Choroid plexus epithelial cell (primary cell): ENCODE measurements around the gene DHRS1.

Experiments used
- DNase-seq: peaks from one replicate; pipeline ENCODE4 v3.0.0-alpha.2; 2010; ENCODE audit warnings: low read depth
- H3K4me3 ChIP-seq: 2 replicates; pipeline ENCODE4 v1.5.1; 2011; ENCODE audit warnings: low read depth, mild to moderate bottlenecking, control low read depth, low read length, moderate library complexity
- TF ChIP-seq, protein P1 (sequence below): conservative IDR thresholded peaks from 2 replicates; pipeline ENCODE4 v1.5.1; 2011; ENCODE audit warnings: low read depth, mild to moderate bottlenecking, control low read depth, inconsistent platforms, low read length, moderate library complexity

Gene DHRS1

DNA sequence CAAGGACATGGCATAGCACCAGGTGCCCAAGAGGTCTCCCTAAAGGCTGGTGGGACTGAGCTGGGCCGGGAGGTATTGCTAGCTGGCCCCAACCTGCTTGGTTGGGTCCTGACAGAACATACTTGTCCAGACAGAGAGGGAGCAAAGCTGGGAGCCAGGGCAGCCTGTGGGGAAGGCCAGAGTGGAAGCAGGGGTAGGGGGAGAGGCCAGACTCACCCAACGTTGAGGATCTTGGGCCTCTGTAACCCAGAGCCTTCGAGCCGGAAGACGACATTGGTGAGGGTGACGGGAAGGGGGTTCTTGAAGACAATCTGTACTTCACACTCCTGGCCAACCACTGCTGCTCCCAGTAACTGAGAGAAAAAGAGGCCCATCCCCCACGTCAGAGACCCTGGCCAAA lies 45.6 kb downstream of the DHRS1 start:
- TF ChIP-seq, protein P1, sequence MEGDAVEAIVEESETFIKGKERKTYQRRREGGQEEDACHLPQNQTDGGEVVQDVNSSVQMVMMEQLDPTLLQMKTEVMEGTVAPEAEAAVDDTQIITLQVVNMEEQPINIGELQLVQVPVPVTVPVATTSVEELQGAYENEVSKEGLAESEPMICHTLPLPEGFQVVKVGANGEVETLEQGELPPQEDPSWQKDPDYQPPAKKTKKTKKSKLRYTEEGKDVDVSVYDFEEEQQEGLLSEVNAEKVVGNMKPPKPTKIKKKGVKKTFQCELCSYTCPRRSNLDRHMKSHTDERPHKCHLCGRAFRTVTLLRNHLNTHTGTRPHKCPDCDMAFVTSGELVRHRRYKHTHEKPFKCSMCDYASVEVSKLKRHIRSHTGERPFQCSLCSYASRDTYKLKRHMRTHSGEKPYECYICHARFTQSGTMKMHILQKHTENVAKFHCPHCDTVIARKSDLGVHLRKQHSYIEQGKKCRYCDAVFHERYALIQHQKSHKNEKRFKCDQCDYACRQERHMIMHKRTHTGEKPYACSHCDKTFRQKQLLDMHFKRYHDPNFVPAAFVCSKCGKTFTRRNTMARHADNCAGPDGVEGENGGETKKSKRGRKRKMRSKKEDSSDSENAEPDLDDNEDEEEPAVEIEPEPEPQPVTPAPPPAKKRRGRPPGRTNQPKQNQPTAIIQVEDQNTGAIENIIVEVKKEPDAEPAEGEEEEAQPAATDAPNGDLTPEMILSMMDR: no peak
- no peak for DNase-seq
- no peak overlapping the region for H3K4me3 ChIP-seq

DNA sequence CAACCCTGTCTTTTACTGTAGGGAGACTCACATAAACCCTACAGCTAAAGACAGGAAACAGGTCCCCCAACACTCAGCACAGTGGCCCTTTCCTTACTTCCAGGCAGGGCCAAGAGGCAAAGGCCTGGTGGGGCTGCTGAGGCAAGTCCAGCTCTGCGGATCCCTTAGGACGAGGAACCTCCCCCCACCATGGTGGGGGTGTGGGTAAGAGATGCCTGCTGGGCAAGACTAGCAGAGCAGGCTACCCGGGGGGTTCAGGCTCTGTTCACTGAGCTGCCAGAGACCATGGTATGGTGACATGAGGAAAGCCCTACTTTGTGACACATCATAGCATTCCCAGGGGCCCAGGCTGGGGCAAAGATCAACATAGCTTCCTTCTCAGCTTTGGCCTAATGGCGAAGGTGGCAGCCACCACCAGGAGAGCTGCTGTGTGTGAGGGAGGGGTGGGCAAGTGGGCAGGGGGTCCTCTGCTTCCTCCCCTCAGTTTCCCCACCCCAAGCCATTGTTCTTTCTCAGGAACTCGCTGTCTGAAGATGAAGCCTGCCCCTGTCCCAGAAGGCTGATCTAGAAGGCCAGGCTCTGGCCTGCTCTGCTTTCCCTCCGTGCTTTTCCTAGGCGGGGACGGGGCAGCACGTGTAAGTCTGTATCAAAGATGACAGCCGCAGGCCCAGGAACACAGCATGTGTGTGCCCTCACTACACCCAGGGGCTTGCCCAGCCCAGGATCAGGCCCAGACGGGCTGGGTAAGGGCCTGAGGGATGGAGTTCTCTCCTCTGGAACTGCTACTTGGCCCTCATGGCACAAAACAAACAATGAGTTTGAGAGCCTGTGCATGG lies 47.1 kb downstream of the DHRS1 start:
- no peak for DNase-seq
- no peak overlapping the region for H3K4me3 ChIP-seq
- TF ChIP-seq, protein P1: no peak

DNA sequence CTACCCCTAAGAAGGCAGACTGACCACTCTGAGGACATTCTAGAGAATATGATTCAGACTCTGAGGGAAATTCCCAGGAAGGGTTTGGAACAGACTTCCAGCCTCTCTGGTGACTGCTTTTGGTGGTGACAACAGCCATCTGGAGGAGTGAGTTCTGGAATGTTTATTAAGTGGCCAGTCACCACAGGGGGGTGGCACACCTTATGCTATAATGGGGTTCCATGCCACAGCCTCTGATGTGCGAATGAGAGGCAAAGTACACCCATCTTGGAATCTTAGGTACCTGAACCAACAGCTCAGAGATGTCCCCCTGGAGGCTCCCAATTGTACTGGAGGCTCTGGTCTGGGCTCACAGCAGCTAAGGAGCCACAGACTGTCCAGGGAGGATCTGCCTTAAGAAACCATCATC lies 47.7 kb downstream of the DHRS1 start:
- no peak overlapping the region for H3K4me3 ChIP-seq
- peak; percentile 32 for DNase-seq
- TF ChIP-seq, protein P1: peak; percentile 23

DNA sequence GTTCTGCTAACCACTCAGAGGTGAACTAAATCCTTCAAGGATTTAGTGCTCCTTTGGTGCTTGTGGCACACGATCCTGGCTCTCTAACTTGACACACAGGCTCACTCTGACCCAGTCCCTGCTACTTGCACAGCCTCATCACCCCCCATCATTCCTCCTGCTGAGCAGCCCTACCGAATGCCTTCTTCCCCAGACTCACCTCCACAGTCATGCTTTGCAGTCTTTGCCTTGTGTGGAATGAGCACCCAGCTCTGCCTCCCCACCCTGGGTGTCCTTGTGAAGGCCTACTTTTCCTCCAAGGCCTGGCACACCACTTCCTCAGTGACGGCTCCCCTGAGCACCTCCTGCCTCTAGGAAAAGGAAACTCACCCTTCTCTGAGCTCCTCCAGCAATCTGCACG lies 49.2 kb downstream of the DHRS1 start:
- TF ChIP-seq, protein P1: no peak
- no peak for DNase-seq
- no peak overlapping the region for H3K4me3 ChIP-seq

DNA sequence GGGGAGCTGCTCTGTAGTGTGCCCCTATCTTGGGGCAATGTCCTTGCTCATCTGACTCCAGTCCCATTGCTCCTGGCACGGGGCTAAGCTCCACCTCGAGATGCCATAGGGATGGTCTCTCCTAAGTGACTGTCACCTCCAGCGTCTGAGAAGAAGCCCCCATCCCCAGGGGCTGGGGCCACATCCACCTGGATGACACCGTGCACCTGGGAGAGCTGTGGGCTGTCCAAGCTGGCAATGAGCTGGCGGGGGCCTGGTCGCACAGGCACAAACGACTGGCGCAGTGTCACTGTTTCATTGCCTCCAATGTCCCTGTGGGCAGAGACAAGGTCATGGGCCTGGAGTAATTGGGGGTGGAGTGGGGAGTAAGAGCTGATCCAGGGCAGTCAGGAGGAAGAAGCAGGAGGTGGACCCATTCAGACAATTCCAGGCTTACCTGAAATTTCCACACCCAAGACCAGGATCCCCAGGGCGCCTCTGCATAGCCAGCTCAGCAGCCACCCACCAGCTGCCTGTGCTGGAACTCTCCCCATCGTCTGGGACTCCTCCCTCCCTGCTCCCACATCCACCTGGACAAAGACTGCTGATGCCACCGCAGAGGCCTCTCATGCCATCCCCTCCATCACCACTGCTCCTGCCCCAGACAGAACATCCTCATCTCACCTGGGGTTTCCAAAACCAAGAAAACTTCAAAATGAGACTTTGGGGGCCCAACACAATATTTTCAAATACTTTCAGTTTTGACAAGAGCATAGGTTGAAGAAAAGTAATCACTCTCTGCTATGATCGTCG lies 50.2 kb downstream of the DHRS1 start:
- H3K4me3 ChIP-seq: no peak overlapping the region
- TF ChIP-seq, protein P1: no peak
- no peak for DNase-seq

DNA sequence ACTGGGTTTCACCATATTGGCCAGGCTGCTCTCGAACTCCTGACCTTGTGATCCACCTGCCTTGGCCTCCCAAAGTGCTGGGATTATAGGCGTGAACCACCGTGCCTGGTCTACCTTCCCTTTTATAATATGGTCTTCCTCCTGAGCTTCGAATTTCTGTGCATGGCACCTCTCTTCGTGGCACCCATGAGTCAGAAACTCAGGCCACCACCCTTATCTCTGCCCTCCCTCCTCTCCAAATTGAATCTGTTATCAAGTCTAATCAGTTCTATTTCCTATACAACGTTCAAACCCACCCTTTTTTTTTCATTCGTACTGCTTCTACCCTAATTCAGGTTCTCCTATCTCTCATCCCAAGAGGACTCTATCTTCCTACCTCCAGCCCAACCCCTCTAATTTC lies 52.2 kb downstream of the DHRS1 start:
- no peak overlapping the region for H3K4me3 ChIP-seq
- DNase-seq: no peak
- TF ChIP-seq, protein P1: no peak
